ENCODE results near the gene TSPAN14. TPM values are rescaled to one million over a fixed set of nuclear protein-coding genes. Genes with fewer than 3 reads are reported as not detected.

Gene TSPAN14
- total RNA-seq, 4 donors from 2014 or later, result 61.6 to 83.4 (median 77.9) TPM

GRCh38 chr10:80496555-80497172 lies 42.6 kb downstream of the TSPAN14 start:
- Histone ChIP-seq H3K4me3 (replicated peaks in 1 of 3) (no peak overlapping the region), H3K27me3 (no peaks in the 10 kb centered on the region), H3K9me3 (no peaks in the 10 kb centered on the region), H3K36me3 (no peaks in the 10 kb centered on the region), H3K27ac (peak overlapping the region; percentile 22 to 94 (median 86)), H3K4me1 (peaks cover 66 to 92% of the 10 kb centered on the region in 2 donors)
- intact Hi-C loops (cut with DNase I), result no loop called here
- DNase-seq, result no peak
- TF ChIP-seq POLR2A (IDR thresholded peaks at IDR 0.05) (no peak), CTCF (IDR thresholded peaks at IDR 0.05) (no peak)
- 86 to 90% methylated on average over 4 of the region's 4 CpGs for WGBS, 2 donors

- H3K9me3 ChIP-seq, result no peaks in the 10 kb centered on the region
- WGBS, 2 donors, result 63 to 78% methylated on average over 7 of the region's 7 CpGs
- peak overlapping the region; percentile 69 to 94 (median 86) for H3K27ac ChIP-seq
- no peak for TF ChIP-seq POLR2A (IDR thresholded peaks at IDR 0.05)
- TF ChIP-seq CTCF (IDR thresholded peaks at IDR 0.05), result no peak
- H3K4me3 ChIP-seq (replicated peaks in 1 of 3), result no peak overlapping the region
- H3K27me3 ChIP-seq, result no peaks in the 10 kb centered on the region
- intact Hi-C loops (cut with DNase I), result no loop called here
- H3K36me3 ChIP-seq, result no peaks in the 10 kb centered on the region
- peak in 1 of 2 donors; percentile 45 for DNase-seq
- peaks cover 65 to 92% of the 10 kb centered on the region in 2 donors for H3K4me1 ChIP-seq
These were observed 43.3 kb downstream of the TSPAN14 start for GRCh38 chr10:80497187-80498077.

GRCh38 chr10:80498078-80498832 lies 44.1 kb downstream of the TSPAN14 start:
- Histone ChIP-seq H3K4me1 (peaks cover 63 to 96% of the 10 kb centered on the region in 2 donors), H3K27ac (peak overlapping the region; percentile 69 to 94 (median 86)), H3K9me3 (no peaks in the 10 kb centered on the region), H3K27me3 (no peaks in the 10 kb centered on the region), H3K36me3 (no peaks in the 10 kb centered on the region), H3K4me3 (replicated peaks in 1 of 3) (peak overlapping the region in 1 of 3 donors; percentile 2)
- TF ChIP-seq POLR2A (IDR thresholded peaks at IDR 0.05) (no peak), CTCF (IDR thresholded peaks at IDR 0.05) (no peak)
- no peak for DNase-seq
- WGBS, 2 donors, result 45 to 65% methylated on average over 8 of the region's 8 CpGs
- intact Hi-C loops (cut with DNase I), result no loop called here

GRCh38 chr10:80498833-80499741 lies 45.0 kb downstream of the TSPAN14 start:
- Histone ChIP-seq H3K4me3 (replicated peaks in 1 of 3) (no peak overlapping the region), H3K9me3 (no peaks in the 10 kb centered on the region), H3K36me3 (no peaks in the 10 kb centered on the region), H3K27ac (peak overlapping the region; percentile 69 to 94 (median 86)), H3K4me1 (peaks cover 65 to 96% of the 10 kb centered on the region in 2 donors), H3K27me3 (no peaks in the 10 kb centered on the region)
- intact Hi-C loops (cut with DNase I), result no loop called here
- TF ChIP-seq CTCF (IDR thresholded peaks at IDR 0.05) (no peak), POLR2A (IDR thresholded peaks at IDR 0.05) (peak in 1 of 2 donors; percentile 26)
- 17 to 25% methylated on average over 10 to 11 of the region's 14 CpGs for WGBS, 2 donors
- peak; percentile 92 to 94 for DNase-seq
